Esophagus squamous epithelium (tissue), 5 donors: ENCODE results near the gene TPX2. TPM values are rescaled to one million over a fixed set of nuclear protein-coding genes. Genes with fewer than 3 reads are reported as not detected.

Source experiments
- DNase-seq: peaks from one replicate; lab custom pipeline; 2025; lab: John Stamatoyannopoulos, UW
- H3K27ac ChIP-seq, 4 donors: fragments of 200-600 bp; sonication (generic); one replicate each; pipeline ENCODE4 v1.5.1; 2016 to 2019; ENCODE audit warnings: mild to moderate bottlenecking in 1 of 4
- H3K27me3 ChIP-seq, 4 donors: fragments of 200-600 bp; sonication (generic); 1 replicate in 3 of 4; 2 replicates in 1 of 4; pipeline versions ENCODE4 v1.5.1 to v1.6.0; 2017 to 2021; ENCODE audit warnings: antibody characterized with exemption in 1 of 4
- H3K36me3 ChIP-seq, 3 donors: fragments of 200-600 bp; sonication (generic); one replicate each; pipeline ENCODE4 v1.5.1; 2016 to 2019
- H3K4me1 ChIP-seq, 3 donors: fragments of 200-600 bp; sonication (generic); one replicate each; pipeline ENCODE4 v1.5.1; 2017 to 2019
- H3K4me3 ChIP-seq, 4 donors: fragments of 200-600 bp; sonication (generic); 1 replicate in 3 of 4; 2 replicates in 1 of 4; pipeline ENCODE4 v1.5.1; 2016 to 2019; ENCODE audit warnings: mild to moderate bottlenecking in 2 of 4, moderate library complexity in 1 of 4
- H3K9me3 ChIP-seq, 3 donors: fragments of 200-600 bp; sonication (generic); one replicate each; pipeline ENCODE4 v1.5.1; 2016 to 2019
- POLR2A ChIP-seq, 4 donors: fragments of 450-650 bp; IDR thresholded peaks; one replicate each; pipeline ENCODE4 v1.6.1; 2017; ENCODE audit warnings: antibody characterized with exemption in 4 of 4, mild to moderate bottlenecking in 4 of 4, moderate library complexity in 3 of 4
- WGBS, 2 donors: methylation state at CpG; one replicate each; pipeline ENCODE4 v1.1.5; 2018; 5-methylcytosine and 5-hydroxymethylcytosine counted together
- intact Hi-C: fragments of 100-400 bp; cut with DNase I; formaldehyde crosslinking; loops from one replicate; pipeline ENCODE4 v1.15.0; 2022
- total RNA-seq, 4 donors: library from RNA; depleted of rRNA; stranded (reverse); fragments of >200 nt; gene quantifications; one replicate each; pipeline ENCODE4 v1.1.0, GENCODE V29; 2016
- TF ChIP-seq, protein P1 (sequence below), 6 experiments: fragments of 450-650 bp in 4 of 6; fragments of 200-600 bp in 2 of 6; sonication (generic) in 2 of 6; IDR thresholded peaks; one replicate each; pipeline ENCODE4 v1.5.1; 2016 to 2019; ENCODE audit warnings: antibody characterized with exemption in 6 of 6, mild to moderate bottlenecking in 4 of 6, moderate library complexity in 4 of 6
- donor health status: DM: yes; HTN: yes; CAD: no.

Gene TPX2
- total RNA-seq, 4 donors from 2014 or later, result 11.4 to 47.1 (median 18.2) TPM

DNA sequence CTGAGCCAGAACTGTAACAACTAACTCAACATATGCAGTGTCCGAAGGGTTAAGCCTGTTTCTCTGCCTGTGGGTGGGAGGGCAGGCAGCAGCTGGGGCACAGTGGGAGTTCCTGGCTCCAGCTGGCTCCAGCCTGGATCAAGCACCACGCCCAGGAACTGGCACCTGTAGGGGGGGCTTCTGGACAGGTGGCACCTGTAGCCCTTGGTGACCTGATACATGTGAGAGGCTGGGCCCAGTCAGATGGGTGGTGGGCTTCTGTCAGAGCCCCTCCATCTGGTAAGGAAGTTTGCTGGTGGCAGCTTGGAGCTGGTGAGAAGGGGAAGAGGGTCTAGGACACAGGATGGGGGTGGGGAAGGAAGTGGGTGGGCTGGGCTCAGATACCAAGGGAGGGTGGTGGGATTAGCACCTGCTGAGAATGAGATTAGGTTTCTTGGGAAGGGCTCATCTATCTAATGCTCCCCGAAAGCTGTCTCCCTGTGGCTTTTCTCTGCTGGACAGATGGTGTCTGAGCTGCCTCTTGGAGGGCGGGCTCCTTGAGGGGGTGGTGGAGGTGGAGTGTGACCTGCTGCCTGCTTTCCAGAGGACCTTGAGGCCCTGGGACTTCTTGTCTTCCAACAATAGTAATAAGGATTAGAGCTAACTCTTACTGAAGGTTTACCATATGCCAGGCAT lies 45.0 kb upstream of the TPX2 start:
- Histone ChIP-seq H3K27ac (peak overlapping the region in 2 of 4 donors; percentile 11 to 42), H3K4me3 (no peak overlapping the region), H3K9me3 (no peaks in the 10 kb centered on the region), H3K4me1 (peaks cover 14 to 74% (median 20%) of the 10 kb centered on the region in 3 donors), H3K27me3 (no peaks in the 10 kb centered on the region), H3K36me3 (peaks cover 0 to 59% (median 0%) of the 10 kb centered on the region in 3 donors)
- 70 to 79% methylated on average over 4 of the region's 4 CpGs for WGBS, 2 donors
- DNase-seq, result no peak
- TF ChIP-seq, protein P1, sequence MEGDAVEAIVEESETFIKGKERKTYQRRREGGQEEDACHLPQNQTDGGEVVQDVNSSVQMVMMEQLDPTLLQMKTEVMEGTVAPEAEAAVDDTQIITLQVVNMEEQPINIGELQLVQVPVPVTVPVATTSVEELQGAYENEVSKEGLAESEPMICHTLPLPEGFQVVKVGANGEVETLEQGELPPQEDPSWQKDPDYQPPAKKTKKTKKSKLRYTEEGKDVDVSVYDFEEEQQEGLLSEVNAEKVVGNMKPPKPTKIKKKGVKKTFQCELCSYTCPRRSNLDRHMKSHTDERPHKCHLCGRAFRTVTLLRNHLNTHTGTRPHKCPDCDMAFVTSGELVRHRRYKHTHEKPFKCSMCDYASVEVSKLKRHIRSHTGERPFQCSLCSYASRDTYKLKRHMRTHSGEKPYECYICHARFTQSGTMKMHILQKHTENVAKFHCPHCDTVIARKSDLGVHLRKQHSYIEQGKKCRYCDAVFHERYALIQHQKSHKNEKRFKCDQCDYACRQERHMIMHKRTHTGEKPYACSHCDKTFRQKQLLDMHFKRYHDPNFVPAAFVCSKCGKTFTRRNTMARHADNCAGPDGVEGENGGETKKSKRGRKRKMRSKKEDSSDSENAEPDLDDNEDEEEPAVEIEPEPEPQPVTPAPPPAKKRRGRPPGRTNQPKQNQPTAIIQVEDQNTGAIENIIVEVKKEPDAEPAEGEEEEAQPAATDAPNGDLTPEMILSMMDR (IDR thresholded peaks at IDR 0.05), result no peak
- TF ChIP-seq POLR2A (IDR thresholded peaks at IDR 0.05), result no peak
- intact Hi-C loops, result no loop called here

DNA sequence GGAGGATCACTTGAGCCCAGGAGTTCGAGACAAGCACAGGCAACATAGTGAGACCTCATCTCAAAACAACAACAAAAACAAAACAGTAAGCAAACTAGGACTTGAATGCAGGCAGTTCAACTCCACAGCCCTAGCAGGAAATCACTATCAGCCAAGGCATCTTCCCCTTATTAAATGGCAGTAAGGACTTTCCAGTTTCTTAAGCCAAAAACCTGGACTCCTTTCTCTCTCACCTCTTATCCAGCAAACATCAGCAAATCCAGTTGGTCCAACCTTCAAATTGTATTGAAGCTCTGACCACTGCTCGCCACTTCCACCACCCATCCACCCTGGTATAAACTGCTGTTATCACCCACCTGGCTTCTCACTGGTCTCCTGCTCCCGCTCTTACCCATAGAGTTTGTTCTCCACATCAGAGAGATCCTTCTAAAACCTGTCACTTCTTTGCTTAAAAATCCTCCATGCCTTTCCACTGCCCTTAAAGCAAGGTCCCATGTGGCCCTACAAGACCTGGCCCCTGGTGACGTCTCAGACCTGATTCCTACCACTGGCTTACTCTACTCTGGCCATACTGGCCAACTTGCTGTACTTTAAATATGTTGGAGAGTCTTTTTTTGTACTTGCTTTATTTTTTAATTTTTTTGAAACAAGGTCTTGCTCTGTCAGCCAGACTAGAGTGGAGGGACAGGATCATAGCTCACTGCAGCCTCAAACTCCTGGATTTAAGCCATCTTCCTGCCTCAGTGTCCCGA lies 44.1 kb upstream of the TPX2 start:
- peak overlapping the region in 2 of 4 donors; percentile 31 to 42 for H3K27ac ChIP-seq
- H3K4me3 ChIP-seq, result no peak overlapping the region
- H3K27me3 ChIP-seq, result no peaks in the 10 kb centered on the region
- intact Hi-C loops, result no loop called here
- H3K36me3 ChIP-seq, result peaks cover 0 to 51% (median 0%) of the 10 kb centered on the region in 3 donors
- no peaks in the 10 kb centered on the region for H3K9me3 ChIP-seq
- no peak for TF ChIP-seq POLR2A (IDR thresholded peaks at IDR 0.05)
- TF ChIP-seq, protein P1 (IDR thresholded peaks at IDR 0.05), result no peak
- no peak for DNase-seq
- peaks cover 19 to 80% (median 29%) of the 10 kb centered on the region in 3 donors for H3K4me1 ChIP-seq
- WGBS, 2 donors, result 76 to 85% methylated on average over 5 of the region's 5 CpGs

GRCh38 chr20:31695849-31696804 lies 43.0 kb upstream of the TPX2 start:
- Histone ChIP-seq H3K36me3 (peaks cover 0 to 42% (median 0%) of the 10 kb centered on the region in 3 donors), H3K4me1 (peaks cover 25 to 81% (median 33%) of the 10 kb centered on the region in 3 donors), H3K4me3 (no peak overlapping the region), H3K27me3 (no peaks in the 10 kb centered on the region), H3K9me3 (no peaks in the 10 kb centered on the region), H3K27ac (peak overlapping the region in 2 of 4 donors; percentile 42 to 59)
- intact Hi-C loops, result no loop called here
- WGBS, 2 donors, result 81 to 89% methylated on average over 9 to 12 of the region's 12 CpGs
- TF ChIP-seq POLR2A (IDR thresholded peaks at IDR 0.05), result no peak
- TF ChIP-seq, protein P1 (IDR thresholded peaks at IDR 0.05), result no peak
- no peak for DNase-seq

DNA sequence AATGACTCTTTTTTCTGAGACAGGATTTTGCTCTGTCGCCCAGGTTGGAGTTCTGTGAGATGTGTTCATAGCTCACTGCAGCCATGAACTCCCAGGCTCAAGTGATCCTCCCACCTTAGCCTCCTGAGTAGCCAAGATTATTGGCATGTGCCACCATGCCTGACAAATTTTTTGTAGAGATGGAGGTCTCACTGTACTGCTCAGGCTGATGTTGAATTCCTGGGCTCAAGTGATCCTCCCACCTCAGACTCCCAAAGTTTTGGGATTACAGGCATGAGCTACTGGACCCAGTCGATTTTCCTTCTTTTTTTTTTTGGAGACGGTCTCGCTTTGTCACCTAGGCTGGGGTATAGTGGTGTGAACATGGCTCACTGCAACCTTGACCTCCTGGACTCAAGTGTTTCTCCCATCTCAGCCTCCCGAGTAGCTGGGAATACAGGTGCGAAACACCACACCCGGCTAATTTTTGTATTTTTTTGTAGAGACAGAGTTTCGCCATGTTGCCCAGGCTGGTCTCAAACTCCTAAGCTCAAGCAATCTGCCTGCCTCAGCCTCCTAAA lies 40.8 kb upstream of the TPX2 start:
- H3K27ac ChIP-seq, result peak overlapping the region; percentile 70 to 87 (median 86)
- intact Hi-C loops, result loop anchor here (2.0 kb wide), 1 partner anchor 36 kb away; no protein-coding TSS in a partner anchor
- no peaks in the 10 kb centered on the region for H3K9me3 ChIP-seq
- peaks cover 25 to 67% (median 36%) of the 10 kb centered on the region in 3 donors for H3K4me1 ChIP-seq
- no peaks in the 10 kb centered on the region for H3K27me3 ChIP-seq
- no peak for DNase-seq
- H3K36me3 ChIP-seq, result peaks cover 0 to 23% (median 0%) of the 10 kb centered on the region in 3 donors
- TF ChIP-seq, protein P1 (IDR thresholded peaks at IDR 0.05), result no peak
- no peak for TF ChIP-seq POLR2A (IDR thresholded peaks at IDR 0.05)
- 90 to 94% methylated on average over 8 of the region's 8 CpGs for whole genome bisulfite sequencing, 2 donors
- no peak overlapping the region for H3K4me3 ChIP-seq
